ENCODE data around the gene PLEK2. TPM values are rescaled to one million over a fixed set of nuclear protein-coding genes. Genes with fewer than 3 reads are reported as not detected.

PLEK2 gene
- total RNA-seq, 2 donors from 2014 or later: 1.6 to 2.0 TPM

- Mint-ChIP-seq H3K36me3 (ENCODE audit: low read depth) (no peaks in the 10 kb centered on the region), H3K27me3 (ENCODE audit: insufficient read depth) (peaks cover 1% of the 10 kb centered on the region), H3K4me1 (peaks cover 9% of the 10 kb centered on the region), H3K4me3 (no peak overlapping the region), H3K27ac (no peak overlapping the region), H3K9me3 (no peaks in the 10 kb centered on the region)
- Histone ChIP-seq H3K36me3 (ENCODE audit: control insufficient read depth, insufficient read depth, low read length) (no peaks in the 10 kb centered on the region), H3K9me3 (ENCODE audit: control insufficient read depth, low read length) (no peaks in the 10 kb centered on the region), H3K27ac (ENCODE audit: low read depth, low read length) (no peak overlapping the region), H3K9ac (ENCODE audit: extremely low read depth, low read length, poor library complexity, severe bottlenecking) (no peak overlapping the region), H3K4me3 (ENCODE audit: low read length) (no peak overlapping the region), H3K27me3 (ENCODE audit: control insufficient read depth, insufficient read depth, low read length, poor library complexity, severe bottlenecking) (no peaks in the 10 kb centered on the region), H3K4me1 (ENCODE audit: control insufficient read depth, insufficient read depth, low read length) (no peaks in the 10 kb centered on the region)
- 89 to 98% methylated on average over 6 of the region's 6 CpGs for WGBS, 2 experiments (ENCODE audit: insufficient coverage in 1 of 2, insufficient read length in 1 of 2)
- DNase-seq: no peak
- no peak for TF ChIP-seq CTCF (conservative IDR thresholded peaks at IDR 0.05)
Measured at GRCh38 chr14:67393689-67394088, 18.3 kb downstream of the PLEK2 start.

- no peaks in the 10 kb centered on the region for H3K36me3 Mint-ChIP-seq (ENCODE audit: low read depth)
- Histone ChIP-seq H3K4me3 (ENCODE audit: low read length) (no peak overlapping the region), H3K9ac (ENCODE audit: extremely low read depth, low read length, poor library complexity, severe bottlenecking) (no peak overlapping the region), H3K27ac (ENCODE audit: low read depth, low read length) (no peak overlapping the region), H3K36me3 (ENCODE audit: control insufficient read depth, insufficient read depth, low read length) (no peaks in the 10 kb centered on the region), H3K27me3 (ENCODE audit: control insufficient read depth, insufficient read depth, low read length, poor library complexity, severe bottlenecking) (no peaks in the 10 kb centered on the region), H3K9me3 (ENCODE audit: control insufficient read depth, low read length) (no peaks in the 10 kb centered on the region), H3K4me1 (ENCODE audit: control insufficient read depth, insufficient read depth, low read length) (no peaks in the 10 kb centered on the region)
- no peaks in the 10 kb centered on the region for H3K27me3 Mint-ChIP-seq (ENCODE audit: insufficient read depth)
- no peak overlapping the region for H3K27ac Mint-ChIP-seq
- peaks cover 9% of the 10 kb centered on the region for H3K4me1 Mint-ChIP-seq
- H3K4me3 Mint-ChIP-seq: no peak overlapping the region
- H3K9me3 Mint-ChIP-seq: no peaks in the 10 kb centered on the region
- no peak for TF ChIP-seq CTCF (conservative IDR thresholded peaks at IDR 0.05)
- WGBS, 2 experiments (ENCODE audit: insufficient coverage in 1 of 2, insufficient read length in 1 of 2): 92 to 94% methylated on average over 7 to 9 of the region's 9 CpGs
- DNase-seq: no peak
Measured at GRCh38 chr14:67392800-67393199, 19.2 kb downstream of the PLEK2 start.

DNA sequence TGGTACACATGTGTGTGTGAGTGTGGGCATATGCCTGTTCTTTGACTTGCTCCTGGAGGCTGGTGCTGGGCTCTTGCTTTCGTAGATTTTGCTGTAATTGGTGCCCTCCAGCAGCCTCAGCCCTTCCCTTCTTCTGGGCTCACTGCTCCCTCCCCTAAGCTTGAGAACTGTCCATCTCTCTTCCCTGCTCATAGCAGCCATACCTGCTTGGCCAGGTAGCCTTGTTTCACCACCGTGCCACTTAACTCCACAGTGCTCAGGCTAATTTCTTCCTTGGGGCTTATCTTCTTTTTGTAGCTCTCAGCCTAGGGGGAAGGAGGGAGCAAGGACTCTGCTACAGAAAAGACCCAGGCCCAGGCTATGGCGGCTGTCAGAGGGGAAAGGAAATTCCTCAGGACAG is 19.8 kb downstream of the PLEK2 start:
- H3K4me3 ChIP-seq (ENCODE audit: low read length): no peak overlapping the region
- H3K27me3 ChIP-seq (ENCODE audit: control insufficient read depth, insufficient read depth, low read length, poor library complexity, severe bottlenecking): no peaks in the 10 kb centered on the region
- no peak for DNase-seq
- peaks cover 9% of the 10 kb centered on the region for H3K4me1 Mint-ChIP-seq
- no peaks in the 10 kb centered on the region for H3K4me1 ChIP-seq (ENCODE audit: control insufficient read depth, insufficient read depth, low read length)
- no peak overlapping the region for H3K27ac ChIP-seq (ENCODE audit: low read depth, low read length)
- H3K36me3 ChIP-seq (ENCODE audit: control insufficient read depth, insufficient read depth, low read length): no peaks in the 10 kb centered on the region
- H3K9me3 Mint-ChIP-seq: no peaks in the 10 kb centered on the region
- no peak for TF ChIP-seq CTCF (conservative IDR thresholded peaks at IDR 0.05)
- no peaks in the 10 kb centered on the region for H3K9me3 ChIP-seq (ENCODE audit: control insufficient read depth, low read length)
- H3K36me3 Mint-ChIP-seq (ENCODE audit: low read depth): no peaks in the 10 kb centered on the region
- H3K27ac Mint-ChIP-seq: no peak overlapping the region
- H3K9ac ChIP-seq (ENCODE audit: extremely low read depth, low read length, poor library complexity, severe bottlenecking): no peak overlapping the region
- no peak overlapping the region for H3K4me3 Mint-ChIP-seq
- H3K27me3 Mint-ChIP-seq (ENCODE audit: insufficient read depth): no peaks in the 10 kb centered on the region
- WGBS, 2 experiments (ENCODE audit: insufficient coverage in 1 of 2, insufficient read length in 1 of 2): 86 to 100% methylated on average over 1 to 3 of the region's 3 CpGs

All from endodermal cell (in vitro differentiated cells).